T47D (cell line): ENCODE data around the gene PRKCA.

Experiments
- DNase-seq, 2 experiments: peaks; one replicate each; pipeline versions ENCODE4 v3.0.0 to v3.0.0-alpha.2; 2011 to 2012; ENCODE audit warnings: low read depth in 1 of 2, low spot score in 1 of 2
- JUND ChIP-seq: IDR thresholded peaks from 2 replicates; pipeline ENCODE4 v1.6.1; 2012; ENCODE audit warnings: low read depth
- in situ Hi-C: cut with HindIII; loops from 2 replicates; pipeline ENCODE4 v1.10.0; 2016; ENCODE audit warnings: low sequenced_read_pairs, low pct_unique_long_range_greater_than_20kb

The PRKCA gene

GRCh38 chr17:66634193-66634592 is 331.8 kb downstream of the PRKCA start:
- no peak for DNase-seq
- in situ Hi-C loops, result no loop called here
- TF ChIP-seq JUND, result no peak

- no peak for DNase-seq
- TF ChIP-seq JUND, result no peak
- in situ Hi-C loops, result no loop called here
Observed at GRCh38 chr17:66635386-66636045, 333.1 kb downstream of the PRKCA start.

- no peak for TF ChIP-seq JUND
- in situ Hi-C loops, result no loop called here
- no peak for DNase-seq
Observed at GRCh38 chr17:66636111-66636510, 333.7 kb downstream of the PRKCA start.

GRCh38 chr17:66637491-66637890 is 335.1 kb downstream of the PRKCA start:
- in situ Hi-C loops, result no loop called here
- no peak for DNase-seq
- TF ChIP-seq JUND, result no peak

- in situ Hi-C loops, result no loop called here
- DNase-seq, result no peak
- TF ChIP-seq JUND, result no peak
Observed at GRCh38 chr17:66638707-66639479, 336.5 kb downstream of the PRKCA start.

- no peak for DNase-seq
- in situ Hi-C loops, result no loop called here
- no peak for TF ChIP-seq JUND
Observed at GRCh38 chr17:66643815-66644710, 341.6 kb downstream of the PRKCA start.

GRCh38 chr17:66645259-66645658 is 342.8 kb downstream of the PRKCA start:
- TF ChIP-seq JUND, result no peak
- in situ Hi-C loops, result no loop called here
- DNase-seq, result no peak

GRCh38 chr17:66647391-66647983 is 345.1 kb downstream of the PRKCA start:
- in situ Hi-C loops, result no loop called here
- no peak for TF ChIP-seq JUND
- DNase-seq, result no peak

GRCh38 chr17:66649818-66650543 is 347.6 kb downstream of the PRKCA start:
- no peak for DNase-seq
- no peak for TF ChIP-seq JUND
- in situ Hi-C loops, result no loop called here

- no peak for DNase-seq
- no peak for TF ChIP-seq JUND
- in situ Hi-C loops, result no loop called here
Observed at GRCh38 chr17:66650544-66650877, 348.1 kb downstream of the PRKCA start.

- in situ Hi-C loops, result no loop called here
Observed at GRCh38 chr17:66652840-66653507, 350.6 kb downstream of the PRKCA start.

More at GRCh38 chr17:66652840-66653507, 350.6 kb downstream of the PRKCA start:
- no peak for TF ChIP-seq JUND
- no peak for DNase-seq
